DLD1 (cell line): ENCODE measurements around the gene DOK6.
"Not testable (repeated sequence)": the region's sequence is repeated elsewhere in the genome, so short reads cannot be mapped to it uniquely, and the experiment has no call there.

Experiments used
- in situ Hi-C: cut with HindIII; loops from 2 replicates; pipeline ENCODE4 v1.10.0; 2017; ENCODE audit warnings: low sequenced_read_pairs

Gene DOK6

DNA sequence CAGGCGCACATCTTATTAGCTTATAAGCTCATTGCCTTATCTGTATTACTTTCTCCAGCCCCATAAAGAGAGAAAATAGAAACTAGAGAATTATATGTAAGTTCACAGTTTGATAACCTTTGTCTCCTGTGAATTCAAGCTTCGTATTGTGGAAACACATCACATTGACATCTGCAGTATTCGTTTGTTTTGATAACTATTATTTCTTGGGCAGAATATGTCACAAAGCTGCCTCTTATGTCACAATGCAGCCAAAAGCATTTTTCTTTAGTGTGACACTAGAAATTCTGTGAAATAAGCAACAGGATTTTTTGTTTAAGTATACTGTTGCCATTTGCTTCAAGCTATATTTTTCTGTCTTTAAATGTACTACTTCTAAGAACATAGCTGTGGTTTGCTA, 221.5 kb downstream of the DOK6 start:
- in situ Hi-C loops, result no loop called here

DNA sequence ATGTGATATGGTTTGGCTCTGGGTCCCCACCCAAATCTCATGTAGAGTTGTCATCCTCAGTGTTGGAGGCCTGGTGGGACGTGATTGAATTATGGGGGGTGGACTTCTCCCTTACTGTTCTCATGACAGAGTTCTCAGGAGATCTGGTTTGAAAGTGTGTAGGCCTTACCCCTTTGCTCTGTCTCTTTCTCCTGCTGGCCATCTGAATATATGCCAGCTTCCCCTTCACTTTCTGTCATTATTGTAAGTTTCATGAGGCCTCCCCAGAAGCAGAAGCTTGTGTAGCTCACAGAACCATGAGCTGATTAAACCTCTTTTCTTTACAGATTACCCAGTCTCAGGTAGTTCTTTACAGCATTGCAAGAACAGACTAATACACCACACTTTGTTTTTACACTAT, 222.3 kb downstream of the DOK6 start:
- in situ Hi-C loops, result no loop called here

GRCh38 chr18:69626171-69626570, 225.5 kb downstream of the DOK6 start:
- in situ Hi-C loops, result no loop called here

- in situ Hi-C loops, result no loop called here
These were observed 226.1 kb downstream of the DOK6 start for GRCh38 chr18:69626643-69627242.

GRCh38 chr18:69628774-69629359, 228.2 kb downstream of the DOK6 start:
- in situ Hi-C loops, result no loop called here

GRCh38 chr18:69631281-69631680, 230.6 kb downstream of the DOK6 start:
- in situ Hi-C loops, result no loop called here

DNA sequence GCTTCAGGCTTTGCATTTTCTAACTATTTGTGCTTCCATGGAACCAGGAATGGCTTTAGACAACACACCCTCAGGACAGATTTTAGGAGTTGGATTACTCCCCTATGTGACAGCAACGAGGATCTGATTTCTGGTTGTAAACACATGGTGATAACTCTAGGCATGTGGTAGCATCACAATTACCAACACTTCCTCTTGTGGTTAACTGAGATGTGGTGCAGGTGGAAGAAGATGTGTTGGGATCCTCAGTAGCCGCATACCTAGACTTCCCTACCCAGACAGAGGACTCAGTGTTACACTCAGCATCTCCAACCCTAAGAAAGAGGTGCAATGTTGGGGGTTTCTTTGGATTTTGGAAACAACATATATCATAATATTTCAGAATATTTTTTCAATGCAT, 234.8 kb downstream of the DOK6 start:
- in situ Hi-C loops, result no loop called here

DNA sequence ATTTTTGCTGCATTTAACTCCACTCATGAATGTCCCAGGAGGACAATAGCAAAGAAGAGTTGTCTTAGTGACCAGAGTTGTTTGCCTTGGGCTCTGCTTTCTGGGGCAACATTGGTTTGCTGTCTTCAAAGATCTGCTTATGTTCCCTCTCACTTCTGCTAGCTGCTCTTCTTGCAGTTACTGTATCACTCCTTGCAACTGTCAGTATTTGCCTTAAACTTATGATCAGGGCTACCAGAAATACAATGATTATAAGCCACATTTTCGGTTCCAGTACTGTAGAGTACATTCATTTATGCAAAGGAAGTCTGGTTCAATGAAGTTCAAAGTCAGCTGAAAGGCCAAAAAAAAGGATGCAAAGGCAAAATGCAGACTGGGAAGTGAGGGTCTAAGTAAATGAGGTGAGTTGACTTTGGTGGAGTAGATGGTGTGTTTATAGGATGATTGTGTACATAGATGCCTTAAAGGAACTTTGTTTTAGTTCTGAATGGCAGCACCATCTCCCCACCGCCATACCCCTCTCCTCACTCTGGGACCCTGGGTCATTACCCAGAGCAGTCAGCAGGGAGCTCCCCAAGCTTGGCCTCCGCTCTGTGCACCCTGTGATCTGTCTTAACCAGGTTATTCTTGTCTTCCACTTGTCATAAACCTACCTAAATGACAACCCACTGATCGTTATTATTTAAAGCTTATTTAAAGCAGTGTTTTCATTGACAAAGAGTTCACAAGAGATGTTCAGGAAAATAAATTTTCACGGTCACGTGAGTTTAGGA, 236.0 kb downstream of the DOK6 start:
- in situ Hi-C loops, result no loop called here

DNA sequence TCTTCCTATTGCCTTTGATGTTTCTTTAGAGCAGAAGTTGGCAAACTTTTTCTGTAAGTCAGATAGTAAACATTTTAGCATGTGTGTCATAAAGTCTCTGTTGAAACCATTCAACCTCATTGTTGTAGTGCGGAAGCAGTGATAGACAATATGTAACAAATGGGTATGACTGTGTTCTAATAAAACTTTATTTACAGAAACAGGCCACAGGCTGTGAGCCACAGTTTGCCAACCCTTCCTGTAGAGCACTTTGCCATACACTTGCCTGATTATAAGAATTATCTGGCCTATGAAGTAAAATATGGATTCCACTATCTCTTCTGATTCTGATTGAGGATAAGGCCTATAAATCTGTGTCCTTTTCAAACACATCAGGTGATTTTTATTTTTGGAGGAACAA, 237.4 kb downstream of the DOK6 start:
- in situ Hi-C loops, result no loop called here

- in situ Hi-C loops, result no loop called here
These were observed 247.0 kb downstream of the DOK6 start for GRCh38 chr18:69647702-69648101.

GRCh38 chr18:69648486-69648885, 247.8 kb downstream of the DOK6 start:
- in situ Hi-C loops, result no loop called here

- in situ Hi-C loops, result no loop called here
These were observed 249.0 kb downstream of the DOK6 start for GRCh38 chr18:69649684-69650083.

DNA sequence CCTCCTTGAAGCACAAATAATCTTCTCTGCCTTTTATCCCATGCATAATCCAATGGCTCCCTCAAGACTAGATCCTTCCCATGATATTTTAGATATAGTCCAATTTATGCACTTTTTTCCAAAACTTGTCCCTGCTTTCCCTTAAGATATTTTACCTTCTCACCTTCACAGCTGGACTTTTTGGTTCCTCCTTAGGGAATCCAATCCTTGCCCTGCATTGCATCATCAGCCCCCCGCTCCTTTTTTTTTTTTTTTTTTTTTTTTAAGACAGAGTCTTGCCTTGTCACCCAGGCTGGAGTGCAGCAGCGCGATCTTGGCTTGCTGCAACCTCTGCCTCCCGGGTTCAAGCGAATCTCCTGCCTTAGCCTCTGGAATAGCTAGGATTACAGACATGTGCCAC, 250.6 kb downstream of the DOK6 start:
- in situ Hi-C loops, result no loop called here

- in situ Hi-C loops, result no loop called here
These were observed 255.1 kb downstream of the DOK6 start for GRCh38 chr18:69655816-69656215.

DNA sequence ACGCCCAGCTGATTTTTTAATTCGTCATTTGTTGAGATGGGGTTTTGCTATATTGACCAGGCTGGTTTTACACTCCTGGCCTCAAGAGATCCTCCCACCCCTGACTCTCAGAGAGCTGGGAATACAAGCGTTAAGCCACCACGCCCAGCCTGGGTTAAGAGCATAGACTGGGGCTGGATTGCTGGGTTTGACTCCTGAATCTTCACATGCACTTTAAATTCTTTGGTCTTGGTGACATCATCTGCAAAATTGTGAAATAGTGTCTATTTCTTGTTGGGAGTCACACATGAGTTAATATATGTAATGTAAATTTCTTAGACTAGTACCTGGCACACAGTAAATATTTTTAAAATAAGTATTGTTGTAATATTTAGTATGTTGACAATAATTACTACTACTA, 257.4 kb downstream of the DOK6 start:
- in situ Hi-C loops, result no loop called here

- in situ Hi-C loops, result no loop called here
These were observed 258.0 kb downstream of the DOK6 start for GRCh38 chr18:69658685-69659084.

- in situ Hi-C loops, result no loop called here
These were observed 258.5 kb downstream of the DOK6 start for GRCh38 chr18:69659142-69659651.

DNA sequence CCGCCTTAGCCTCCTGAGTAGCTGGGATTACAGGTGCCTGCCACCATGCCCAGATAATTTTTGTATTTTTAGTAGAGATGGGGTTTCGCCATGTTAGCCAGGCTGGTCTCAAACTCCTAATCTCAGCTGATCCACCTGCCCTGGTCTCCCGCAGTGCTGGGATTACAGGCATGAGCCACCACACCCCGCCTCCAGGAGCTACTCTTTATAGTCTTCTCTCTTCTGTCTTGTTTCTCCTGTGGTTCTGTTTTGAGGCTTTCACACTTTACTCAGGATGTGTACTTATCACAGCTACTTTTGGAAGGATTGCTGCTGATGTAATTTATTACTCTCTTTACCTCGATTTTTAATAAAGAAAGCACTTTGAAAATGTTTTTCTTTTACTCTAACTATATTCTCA, 261.4 kb downstream of the DOK6 start:
- in situ Hi-C loops, result not testable (repeated sequence)

GRCh38 chr18:69664399-69664798, 263.7 kb downstream of the DOK6 start:
- in situ Hi-C loops, result no loop called here

- in situ Hi-C loops, result no loop called here
These were observed 273.7 kb downstream of the DOK6 start for GRCh38 chr18:69674292-69674877.

DNA sequence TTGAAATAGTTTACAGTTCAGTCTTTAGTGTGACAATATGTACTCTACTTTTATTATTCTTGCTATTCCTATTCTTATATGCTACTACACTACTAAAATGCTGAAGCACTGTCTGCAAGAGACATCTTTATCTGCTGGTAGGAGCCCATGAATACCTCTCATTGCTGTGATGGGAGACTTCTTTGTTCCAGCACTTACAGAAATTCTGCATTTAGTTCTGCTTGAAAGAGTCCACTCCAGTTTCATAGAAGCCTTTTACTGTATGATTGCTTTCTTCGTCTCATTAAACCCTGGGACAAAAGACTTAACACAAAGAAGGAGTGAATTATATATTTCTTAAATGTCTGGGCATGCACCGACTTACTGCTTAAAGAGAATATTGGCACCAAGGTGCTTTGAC, 274.3 kb downstream of the DOK6 start:
- in situ Hi-C loops, result no loop called here

- in situ Hi-C loops, result no loop called here
These were observed 276.9 kb downstream of the DOK6 start for GRCh38 chr18:69677595-69677994.
